ENCODE data around the gene NRXN2.

DNA sequence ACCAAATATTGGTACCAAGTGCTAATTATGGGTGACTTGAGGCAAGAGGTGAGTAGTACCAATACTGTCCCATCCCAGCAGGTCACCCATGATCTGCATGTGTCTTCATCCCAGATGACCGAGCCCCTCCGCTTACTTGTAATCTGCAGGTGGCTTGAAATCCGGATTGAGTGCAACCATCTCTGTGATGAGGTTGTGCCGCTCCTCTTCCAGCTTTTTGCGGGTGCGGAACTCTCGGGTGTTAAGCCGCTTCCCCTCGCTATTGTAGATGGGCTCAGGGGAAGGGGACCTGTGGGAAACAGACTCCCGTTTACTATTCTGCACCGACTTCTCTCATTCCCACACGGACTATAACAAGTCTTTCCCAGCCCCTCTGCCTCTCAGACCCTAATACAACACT is 47.1 kb upstream of the NRXN2 start:
- TF ChIP-seq, protein P1, sequence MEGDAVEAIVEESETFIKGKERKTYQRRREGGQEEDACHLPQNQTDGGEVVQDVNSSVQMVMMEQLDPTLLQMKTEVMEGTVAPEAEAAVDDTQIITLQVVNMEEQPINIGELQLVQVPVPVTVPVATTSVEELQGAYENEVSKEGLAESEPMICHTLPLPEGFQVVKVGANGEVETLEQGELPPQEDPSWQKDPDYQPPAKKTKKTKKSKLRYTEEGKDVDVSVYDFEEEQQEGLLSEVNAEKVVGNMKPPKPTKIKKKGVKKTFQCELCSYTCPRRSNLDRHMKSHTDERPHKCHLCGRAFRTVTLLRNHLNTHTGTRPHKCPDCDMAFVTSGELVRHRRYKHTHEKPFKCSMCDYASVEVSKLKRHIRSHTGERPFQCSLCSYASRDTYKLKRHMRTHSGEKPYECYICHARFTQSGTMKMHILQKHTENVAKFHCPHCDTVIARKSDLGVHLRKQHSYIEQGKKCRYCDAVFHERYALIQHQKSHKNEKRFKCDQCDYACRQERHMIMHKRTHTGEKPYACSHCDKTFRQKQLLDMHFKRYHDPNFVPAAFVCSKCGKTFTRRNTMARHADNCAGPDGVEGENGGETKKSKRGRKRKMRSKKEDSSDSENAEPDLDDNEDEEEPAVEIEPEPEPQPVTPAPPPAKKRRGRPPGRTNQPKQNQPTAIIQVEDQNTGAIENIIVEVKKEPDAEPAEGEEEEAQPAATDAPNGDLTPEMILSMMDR (IDR thresholded peaks at IDR 0.05) = no peak
- TF ChIP-seq, protein P2, sequence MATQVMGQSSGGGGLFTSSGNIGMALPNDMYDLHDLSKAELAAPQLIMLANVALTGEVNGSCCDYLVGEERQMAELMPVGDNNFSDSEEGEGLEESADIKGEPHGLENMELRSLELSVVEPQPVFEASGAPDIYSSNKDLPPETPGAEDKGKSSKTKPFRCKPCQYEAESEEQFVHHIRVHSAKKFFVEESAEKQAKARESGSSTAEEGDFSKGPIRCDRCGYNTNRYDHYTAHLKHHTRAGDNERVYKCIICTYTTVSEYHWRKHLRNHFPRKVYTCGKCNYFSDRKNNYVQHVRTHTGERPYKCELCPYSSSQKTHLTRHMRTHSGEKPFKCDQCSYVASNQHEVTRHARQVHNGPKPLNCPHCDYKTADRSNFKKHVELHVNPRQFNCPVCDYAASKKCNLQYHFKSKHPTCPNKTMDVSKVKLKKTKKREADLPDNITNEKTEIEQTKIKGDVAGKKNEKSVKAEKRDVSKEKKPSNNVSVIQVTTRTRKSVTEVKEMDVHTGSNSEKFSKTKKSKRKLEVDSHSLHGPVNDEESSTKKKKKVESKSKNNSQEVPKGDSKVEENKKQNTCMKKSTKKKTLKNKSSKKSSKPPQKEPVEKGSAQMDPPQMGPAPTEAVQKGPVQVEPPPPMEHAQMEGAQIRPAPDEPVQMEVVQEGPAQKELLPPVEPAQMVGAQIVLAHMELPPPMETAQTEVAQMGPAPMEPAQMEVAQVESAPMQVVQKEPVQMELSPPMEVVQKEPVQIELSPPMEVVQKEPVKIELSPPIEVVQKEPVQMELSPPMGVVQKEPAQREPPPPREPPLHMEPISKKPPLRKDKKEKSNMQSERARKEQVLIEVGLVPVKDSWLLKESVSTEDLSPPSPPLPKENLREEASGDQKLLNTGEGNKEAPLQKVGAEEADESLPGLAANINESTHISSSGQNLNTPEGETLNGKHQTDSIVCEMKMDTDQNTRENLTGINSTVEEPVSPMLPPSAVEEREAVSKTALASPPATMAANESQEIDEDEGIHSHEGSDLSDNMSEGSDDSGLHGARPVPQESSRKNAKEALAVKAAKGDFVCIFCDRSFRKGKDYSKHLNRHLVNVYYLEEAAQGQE (IDR thresholded peaks at IDR 0.05; ENCODE audit: insufficient read depth in 1 of 2, low read depth in 2 of 2, low read length in 1 of 2) = no peak
- TF ChIP-seq POLR2AphosphoS5 (IDR thresholded peaks at IDR 0.05; ENCODE audit: low read depth, low read length) = no peak
